ENCODE results near the gene UNC45A.

The UNC45A gene

GRCh38 chr15:90956274-90957030, 21.4 kb downstream of the UNC45A start:
- in situ Hi-C loops (cut with MboI; ENCODE audit: low sequenced_read_pairs, unreplicated experiment) = no loop called here
- TF ChIP-seq CTCF (IDR thresholded peaks at IDR 0.05; ENCODE audit: borderline replicate concordance, control extremely low read depth, extremely low read depth, insufficient read depth, missing control alignments) = peak; percentile 71
- DNase-seq (ENCODE audit: low spot score) = peak; percentile 87

- in situ Hi-C loops (cut with MboI; ENCODE audit: low sequenced_read_pairs, unreplicated experiment) = no loop called here
- peak; percentile 16 for DNase-seq (ENCODE audit: low spot score)
These were observed 22.1 kb downstream of the UNC45A start for GRCh38 chr15:90957031-90957790.

GRCh38 chr15:90957791-90958190, 22.7 kb downstream of the UNC45A start:
- DNase-seq (ENCODE audit: low spot score) = peak; percentile 20
- no peak for TF ChIP-seq CTCF (IDR thresholded peaks at IDR 0.05; ENCODE audit: borderline replicate concordance, control extremely low read depth, extremely low read depth, insufficient read depth, missing control alignments)
- in situ Hi-C loops (cut with MboI; ENCODE audit: low sequenced_read_pairs, unreplicated experiment) = no loop called here

More at GRCh38 chr15:90957031-90957790, 22.1 kb downstream of the UNC45A start:
- TF ChIP-seq CTCF (IDR thresholded peaks at IDR 0.05; ENCODE audit: borderline replicate concordance, control extremely low read depth, extremely low read depth, insufficient read depth, missing control alignments) = no peak

GRCh38 chr15:90959028-90959595, 24.0 kb downstream of the UNC45A start:
- in situ Hi-C loops (cut with MboI; ENCODE audit: low sequenced_read_pairs, unreplicated experiment) = no loop called here
- no peak for DNase-seq (ENCODE audit: low spot score)
- TF ChIP-seq CTCF (IDR thresholded peaks at IDR 0.05; ENCODE audit: borderline replicate concordance, control extremely low read depth, extremely low read depth, insufficient read depth, missing control alignments) = no peak

- in situ Hi-C loops (cut with MboI; ENCODE audit: low sequenced_read_pairs, unreplicated experiment) = no loop called here
- no peak for DNase-seq (ENCODE audit: low spot score)
These were observed 24.8 kb downstream of the UNC45A start for GRCh38 chr15:90959894-90960293.

More at GRCh38 chr15:90959894-90960293, 24.8 kb downstream of the UNC45A start:
- TF ChIP-seq CTCF (IDR thresholded peaks at IDR 0.05; ENCODE audit: borderline replicate concordance, control extremely low read depth, extremely low read depth, insufficient read depth, missing control alignments) = no peak
